Lower leg skin (tissue), 4 donors: Measurements from ENCODE around the gene UTP18. TPM values are rescaled to one million over a fixed set of nuclear protein-coding genes. Genes with fewer than 3 reads are reported as not detected.

ENCODE experiments used
- DNase-seq, 2 donors: peaks; one replicate each; pipeline ENCODE4 v3.0.0-alpha.2; 2019; ENCODE audit warnings: low spot score in 2 of 2
- H3K4me3 ChIP-seq: fragments of 200-600 bp; sonication (generic); 2 replicates; pipeline ENCODE4 v1.5.1; 2017; ENCODE audit warnings: mild to moderate bottlenecking, low read depth; ENCODE audit not compliant: poor library complexity, severe bottlenecking
- POLR2A ChIP-seq, 2 donors: fragments of 450-650 bp; IDR thresholded peaks; one replicate each; pipeline ENCODE4 v1.6.1; 2016 to 2017; ENCODE audit warnings: antibody characterized with exemption in 2 of 2, mild to moderate bottlenecking in 1 of 2, moderate library complexity in 1 of 2
- WGBS, 2 donors: methylation state at CpG; one replicate each; pipeline ENCODE4 v1.1.5; 2018; 5-methylcytosine and 5-hydroxymethylcytosine counted together
- intact Hi-C: fragments of 100-400 bp; cut with DNase I; formaldehyde crosslinking; loops from one replicate; pipeline ENCODE4 v1.15.0; 2023; ENCODE audit warnings: low total_unique reads
- total RNA-seq, 4 donors: library from RNA; depleted of rRNA; stranded (reverse); fragments of >200 nt; gene quantifications; one replicate each; pipeline ENCODE4 v1.1.0, GENCODE V29; 2016
- TF ChIP-seq, protein P1 (sequence below), 3 donors: fragments of 450-650 bp; IDR thresholded peaks; one replicate each; pipeline ENCODE4 v1.5.1; 2016; ENCODE audit warnings: antibody characterized with exemption in 3 of 3, mild to moderate bottlenecking in 3 of 3, moderate library complexity in 2 of 3

The UTP18 gene
- total RNA-seq, 4 donors from 2014 or later: 30.4 to 55.2 (median 41.6) TPM

GRCh38 chr17:51346218-51346982, 86.1 kb downstream of the UTP18 start:
- peak in 1 of 2 donors; percentile 40 for DNase-seq
- 74 to 80% methylated on average over 9 of the region's 9 CpGs for WGBS, 2 donors
- TF ChIP-seq, protein P1, sequence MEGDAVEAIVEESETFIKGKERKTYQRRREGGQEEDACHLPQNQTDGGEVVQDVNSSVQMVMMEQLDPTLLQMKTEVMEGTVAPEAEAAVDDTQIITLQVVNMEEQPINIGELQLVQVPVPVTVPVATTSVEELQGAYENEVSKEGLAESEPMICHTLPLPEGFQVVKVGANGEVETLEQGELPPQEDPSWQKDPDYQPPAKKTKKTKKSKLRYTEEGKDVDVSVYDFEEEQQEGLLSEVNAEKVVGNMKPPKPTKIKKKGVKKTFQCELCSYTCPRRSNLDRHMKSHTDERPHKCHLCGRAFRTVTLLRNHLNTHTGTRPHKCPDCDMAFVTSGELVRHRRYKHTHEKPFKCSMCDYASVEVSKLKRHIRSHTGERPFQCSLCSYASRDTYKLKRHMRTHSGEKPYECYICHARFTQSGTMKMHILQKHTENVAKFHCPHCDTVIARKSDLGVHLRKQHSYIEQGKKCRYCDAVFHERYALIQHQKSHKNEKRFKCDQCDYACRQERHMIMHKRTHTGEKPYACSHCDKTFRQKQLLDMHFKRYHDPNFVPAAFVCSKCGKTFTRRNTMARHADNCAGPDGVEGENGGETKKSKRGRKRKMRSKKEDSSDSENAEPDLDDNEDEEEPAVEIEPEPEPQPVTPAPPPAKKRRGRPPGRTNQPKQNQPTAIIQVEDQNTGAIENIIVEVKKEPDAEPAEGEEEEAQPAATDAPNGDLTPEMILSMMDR (IDR thresholded peaks at IDR 0.05): no peak
- no peak for TF ChIP-seq POLR2A (IDR thresholded peaks at IDR 0.05)
- intact Hi-C loops: no loop called here
- H3K4me3 ChIP-seq: no peak overlapping the region

Other genes with a start within 250 kb of the UTP18 start
- gene SPAG9, start 139.7 kb upstream of the UTP18 start, total RNA-seq: 100 to 1,000 TPM in 1 of 4 donors, 10 to 100 TPM in 3; 63.7 to 106 (median 69.3) TPM
- 10 to 100 TPM; 18.1 to 42.8 (median 27.0) TPM for gene NME1, start 107.0 kb upstream of the UTP18 start, total RNA-seq
- 100 to 1,000 TPM; 338 to 534 (median 488) TPM for gene NME2, start 94.1 kb upstream of the UTP18 start, total RNA-seq
- gene MBTD1, start 497 bp upstream of the UTP18 start, total RNA-seq: 10 to 100 TPM; 20.9 to 26.7 (median 24.0) TPM